ENCODE measurements around the gene TEAD3.

DNA sequence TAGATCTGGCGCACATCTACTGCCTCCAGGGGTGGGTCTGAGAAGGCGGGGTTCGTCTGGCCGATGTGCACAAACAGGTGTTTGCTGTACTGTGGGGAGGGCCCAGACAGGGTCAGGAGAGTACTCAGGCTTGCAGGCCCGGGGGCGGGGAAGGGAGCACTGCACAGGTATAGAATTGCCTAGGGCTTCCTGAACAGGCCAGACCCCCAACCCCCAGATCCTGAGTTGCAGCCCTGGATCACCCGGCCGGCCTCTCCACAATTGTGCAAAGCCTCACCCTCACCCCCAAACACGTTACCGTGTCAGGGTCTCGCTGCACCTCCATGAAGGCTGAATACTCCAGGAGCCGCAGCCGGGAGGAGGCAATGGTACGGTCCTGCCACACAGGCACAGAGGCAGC lies 20.9 kb downstream of the TEAD3 start:
- TF ChIP-seq NR2C2 (IDR thresholded peaks at IDR 0.05; ENCODE audit: borderline replicate concordance, control insufficient read depth, insufficient read length, low read depth) (no peak), EP300 (IDR thresholded peaks at IDR 0.05; ENCODE audit: borderline replicate concordance in 1 of 2, control insufficient read depth in 1 of 2, low read depth in 2 of 2, low read length in 2 of 2) (no peak), CREB1 (IDR thresholded peaks at IDR 0.05; ENCODE audit: low read depth) (no peak), MLLT1 (IDR thresholded peaks at IDR 0.05) (no peak), SRF (IDR thresholded peaks at IDR 0.05; ENCODE audit: low read depth in 2 of 2, low read length in 2 of 2) (no peak), YY1 (IDR thresholded peaks at IDR 0.05; ENCODE audit: low read depth, low read length) (no peak), EZH2 (IDR thresholded peaks at IDR 0.05; ENCODE audit: borderline replicate concordance, control insufficient read depth, low read depth, low read length) (no peak), PKNOX1 (IDR thresholded peaks at IDR 0.05) (no peak), ELK1 (IDR thresholded peaks at IDR 0.05; ENCODE audit: low read depth, low read length) (no peak), RAD21 (IDR thresholded peaks at IDR 0.05; ENCODE audit: insufficient read depth, low read depth, low read length) (no peak)
- TF ChIP-seq, protein P1, sequence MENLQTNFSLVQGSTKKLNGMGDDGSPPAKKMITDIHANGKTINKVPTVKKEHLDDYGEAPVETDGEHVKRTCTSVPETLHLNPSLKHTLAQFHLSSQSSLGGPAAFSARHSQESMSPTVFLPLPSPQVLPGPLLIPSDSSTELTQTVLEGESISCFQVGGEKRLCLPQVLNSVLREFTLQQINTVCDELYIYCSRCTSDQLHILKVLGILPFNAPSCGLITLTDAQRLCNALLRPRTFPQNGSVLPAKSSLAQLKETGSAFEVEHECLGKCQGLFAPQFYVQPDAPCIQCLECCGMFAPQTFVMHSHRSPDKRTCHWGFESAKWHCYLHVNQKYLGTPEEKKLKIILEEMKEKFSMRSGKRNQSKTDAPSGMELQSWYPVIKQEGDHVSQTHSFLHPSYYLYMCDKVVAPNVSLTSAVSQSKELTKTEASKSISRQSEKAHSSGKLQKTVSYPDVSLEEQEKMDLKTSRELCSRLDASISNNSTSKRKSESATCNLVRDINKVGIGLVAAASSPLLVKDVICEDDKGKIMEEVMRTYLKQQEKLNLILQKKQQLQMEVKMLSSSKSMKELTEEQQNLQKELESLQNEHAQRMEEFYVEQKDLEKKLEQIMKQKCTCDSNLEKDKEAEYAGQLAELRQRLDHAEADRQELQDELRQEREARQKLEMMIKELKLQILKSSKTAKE (IDR thresholded peaks at IDR 0.05; ENCODE audit: low read depth, poor library complexity, severe bottlenecking): no peak
- TF ChIP-seq, protein P2, sequence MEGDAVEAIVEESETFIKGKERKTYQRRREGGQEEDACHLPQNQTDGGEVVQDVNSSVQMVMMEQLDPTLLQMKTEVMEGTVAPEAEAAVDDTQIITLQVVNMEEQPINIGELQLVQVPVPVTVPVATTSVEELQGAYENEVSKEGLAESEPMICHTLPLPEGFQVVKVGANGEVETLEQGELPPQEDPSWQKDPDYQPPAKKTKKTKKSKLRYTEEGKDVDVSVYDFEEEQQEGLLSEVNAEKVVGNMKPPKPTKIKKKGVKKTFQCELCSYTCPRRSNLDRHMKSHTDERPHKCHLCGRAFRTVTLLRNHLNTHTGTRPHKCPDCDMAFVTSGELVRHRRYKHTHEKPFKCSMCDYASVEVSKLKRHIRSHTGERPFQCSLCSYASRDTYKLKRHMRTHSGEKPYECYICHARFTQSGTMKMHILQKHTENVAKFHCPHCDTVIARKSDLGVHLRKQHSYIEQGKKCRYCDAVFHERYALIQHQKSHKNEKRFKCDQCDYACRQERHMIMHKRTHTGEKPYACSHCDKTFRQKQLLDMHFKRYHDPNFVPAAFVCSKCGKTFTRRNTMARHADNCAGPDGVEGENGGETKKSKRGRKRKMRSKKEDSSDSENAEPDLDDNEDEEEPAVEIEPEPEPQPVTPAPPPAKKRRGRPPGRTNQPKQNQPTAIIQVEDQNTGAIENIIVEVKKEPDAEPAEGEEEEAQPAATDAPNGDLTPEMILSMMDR (IDR thresholded peaks at IDR 0.05 in 2 of 3, conservative IDR thresholded peaks at IDR 0.05 in 1 of 3; ENCODE audit: control insufficient read depth in 2 of 3, extremely low read depth in 1 of 3, insufficient read depth in 1 of 3, low read depth in 3 of 3, low read length in 3 of 3): no peak

All from GM12878 (cell line).